ENCODE data around the gene GPR107. TPM values are rescaled to one million over a fixed set of nuclear protein-coding genes. Genes with fewer than 3 reads are reported as not detected.

The GPR107 gene
- total and polyA plus RNA-seq, 2 of the 8 experiments (the other 6 are each of a cell fraction or from before 2014, with no cell fraction given) = 19.3 to 30.7 TPM

DNA sequence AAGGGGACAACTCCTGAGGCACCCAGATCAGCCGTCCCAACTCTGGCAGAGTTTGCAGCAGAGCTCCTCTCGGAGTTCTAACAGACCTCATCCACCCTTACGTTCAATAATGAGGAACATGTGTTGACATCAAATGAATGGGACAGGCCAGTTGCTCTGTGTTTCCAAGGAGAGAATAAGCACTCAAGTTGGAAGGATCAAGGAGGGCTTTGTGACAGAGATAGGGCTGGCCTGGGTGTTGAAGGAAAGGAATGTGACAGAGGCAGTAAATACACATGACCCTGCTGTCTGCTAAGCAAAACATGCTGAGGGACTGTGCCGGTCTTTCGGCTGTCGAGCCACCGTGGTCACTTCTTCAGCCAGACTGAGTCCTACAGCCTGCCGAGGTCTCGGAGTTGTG, 48.2 kb downstream of the GPR107 start:
- Histone ChIP-seq H3K4me3 (ENCODE audit: extremely low read depth in 1 of 4, insufficient read depth in 2 of 4, low read depth in 3 of 4, low read length in 4 of 4) (no peak overlapping the region), H4K91ac (replicated peaks; ENCODE audit: insufficient read length, low read length) (no peak overlapping the region), H2AFZ (ENCODE audit: low read length) (no peak overlapping the region), H2BK20ac (ENCODE audit: low read length) (no peak overlapping the region), H3K79me1 (ENCODE audit: low read depth, low read length) (no peaks in the 10 kb centered on the region), H3K4me1 (replicated peaks in 1 of 4; ENCODE audit: control insufficient read depth in 3 of 4, insufficient read depth in 4 of 4, low read length in 3 of 4) (no peaks in the 10 kb centered on the region), H3K4ac (replicated peaks; ENCODE audit: insufficient read length, low read depth, low read length) (no peak overlapping the region), H4K8ac (ENCODE audit: extremely low read depth, insufficient read depth, low read length) (no peak overlapping the region), H2BK12ac (ENCODE audit: low read depth, low read length) (no peak overlapping the region), H2BK5ac (ENCODE audit: low read depth, low read length) (no peak overlapping the region), H2BK120ac (replicated peaks; ENCODE audit: low read depth, low read length) (no peak overlapping the region), H2AK5ac (ENCODE audit: low read depth, low read length) (no peak overlapping the region), H3K79me2 (ENCODE audit: control insufficient read depth in 1 of 2, insufficient read depth in 2 of 2, low read length in 2 of 2) (no peaks in the 10 kb centered on the region), H3K9me3 (ENCODE audit: insufficient read depth in 2 of 2, low read depth in 1 of 2, low read length in 1 of 2) (no peaks in the 10 kb centered on the region), H3K4me2 (ENCODE audit: insufficient read depth in 1 of 2, low read depth in 2 of 2, low read length in 2 of 2) (no peak overlapping the region), H4K20me1 (replicated peaks in 1 of 2; ENCODE audit: control insufficient read depth in 1 of 2, insufficient read depth in 2 of 2, low read length in 2 of 2) (no peaks in the 10 kb centered on the region), H3K23ac (ENCODE audit: insufficient read length) (no peak overlapping the region), H4K5ac (ENCODE audit: insufficient read length, low read depth, low read length) (no peak overlapping the region), H3K27me3 (replicated peaks in 1 of 4; ENCODE audit: control insufficient read depth in 3 of 4, extremely low read depth in 1 of 4, insufficient read depth in 3 of 4, low read length in 3 of 4) (no peaks in the 10 kb centered on the region), H3K27ac (ENCODE audit: low read depth, low read length) (no peak overlapping the region), H3K18ac (ENCODE audit: extremely low read depth, low read length) (no peak overlapping the region), H3K36me3 (ENCODE audit: control insufficient read depth in 2 of 4, insufficient read depth in 4 of 4, low read length in 3 of 4) (peaks cover 4 to 36% (median 17%) of the 10 kb centered on the region in 4 experiments; a peak in 6 of 8 replicates), H3K56ac (replicated peaks; ENCODE audit: insufficient read length, low read depth, low read length) (no peak overlapping the region), H3K23me2 (ENCODE audit: low read depth, low read length) (no peaks in the 10 kb centered on the region), H2BK15ac (ENCODE audit: low read length) (no peak overlapping the region), H3K14ac (ENCODE audit: insufficient read length) (no peak overlapping the region), H3K9ac (replicated peaks in 1 of 4; ENCODE audit: extremely low read depth in 1 of 4, low read depth in 3 of 4, low read length in 3 of 4) (no peak overlapping the region)
- WGBS, 2 experiments (ENCODE audit: extremely low coverage in 1 of 2, insufficient coverage in 1 of 2, insufficient read length in 1 of 2, insufficient replicate concordance in 2 of 2, low coverage in 1 of 2, low lambda C conversion rate in 2 of 2, missing lambda C conversion rate in 1 of 2) = 97% methylated on average over 9 of the region's 9 CpGs; no CpG with 5 or more reads in 1 of the 2 experiments
- no peak for DNase-seq (ENCODE audit: low read depth in 1 of 2, low spot score in 2 of 2)
- FAIRE-seq = no peak
- ChIA-PET CTCF (ENCODE audit: partially characterized antibody) (interaction anchor here (1.0 to 1.2 kb wide), 2 partner anchors 8 to 215 kb away, joined by 3 to 4 read pairs; no protein-coding TSS in a partner anchor), POLR2A (ENCODE audit: partially characterized antibody) (interaction anchor here (0.6 kb wide), 1 partner anchor 160 kb away, joined by 3 read pairs; no protein-coding TSS in a partner anchor)
- TF ChIP-seq SRF (IDR thresholded peaks at IDR 0.05; ENCODE audit: low read depth, low read length) (no peak), NANOG (IDR thresholded peaks at IDR 0.05; ENCODE audit: insufficient read depth, low read depth, low read length, poor library complexity, severe bottlenecking) (no peak)
